ENCODE data around the gene TRIM62. TPM values are rescaled to one million over a fixed set of nuclear protein-coding genes. Genes with fewer than 3 reads are reported as not detected.

The TRIM62 gene
- total RNA-seq, 1 experiment from 2014 or later = 6.9 TPM

- H3K4me1 Mint-ChIP-seq = peaks cover 6 to 22% of the 10 kb centered on the region in 2 experiments
- peaks cover 0 to 1% (median 1%) of the 10 kb centered on the region in 3 experiments; a peak in 1 of 7 replicates for H3K36me3 Mint-ChIP-seq (ENCODE audit: insufficient read depth in 1 of 3, low read depth in 3 of 3)
- Histone ChIP-seq H3K27me3 (ENCODE audit: insufficient read depth, low read length) (no peaks in the 10 kb centered on the region), H3K79me2 (ENCODE audit: insufficient read depth, low read length) (no peaks in the 10 kb centered on the region), H3K27ac (ENCODE audit: insufficient read length, low read depth, low read length) (no peak overlapping the region), H3K56ac (ENCODE audit: insufficient read length, low read depth, low read length) (no peak overlapping the region), H3K4me1 (ENCODE audit: insufficient read depth, low read length) (no peaks in the 10 kb centered on the region), H2BK12ac (ENCODE audit: insufficient read length, low read depth, low read length) (no peak overlapping the region), H4K91ac (ENCODE audit: insufficient read length, low read depth, low read length) (no peak overlapping the region), H3K4me2 (ENCODE audit: insufficient read depth, insufficient read length, low read length) (no peak overlapping the region), H2AK5ac (ENCODE audit: insufficient read length, low read length) (no peak overlapping the region), H3K79me1 (ENCODE audit: insufficient read depth, low read depth, low read length, poor library complexity, severe bottlenecking) (no peaks in the 10 kb centered on the region), H3K4ac (ENCODE audit: low read depth, low read length) (no peak overlapping the region), H2BK120ac (ENCODE audit: low read depth, low read length, poor library complexity, severe bottlenecking) (no peak overlapping the region), H3T11ph (ENCODE audit: low read length) (no peak overlapping the region), H3K9me3 (ENCODE audit: control insufficient read depth, low read depth, low read length) (no peaks in the 10 kb centered on the region), H3K14ac (ENCODE audit: insufficient read depth, low read length) (no peak overlapping the region), H3K23me2 (ENCODE audit: insufficient read length, low read depth, low read length, poor library complexity, severe bottlenecking) (no peaks in the 10 kb centered on the region), H3K18ac (ENCODE audit: insufficient read length, low read depth, low read length) (no peak overlapping the region), H2BK15ac (ENCODE audit: low read depth, low read length) (no peak overlapping the region), H4K20me1 (ENCODE audit: control insufficient read depth, insufficient read depth, insufficient read length) (no peaks in the 10 kb centered on the region), H3K23ac (ENCODE audit: insufficient read length, low read depth, low read length) (no peak overlapping the region), H3K9ac (ENCODE audit: extremely low read depth, insufficient read length, low read length) (no peak overlapping the region), H2BK20ac (ENCODE audit: low read depth, low read length, poor library complexity, severe bottlenecking) (no peak overlapping the region), H2AFZ (ENCODE audit: low read length) (no peak overlapping the region), H2BK5ac (ENCODE audit: insufficient read length, low read length) (no peak overlapping the region), H4K8ac (replicated peaks; ENCODE audit: insufficient read length, low read depth, low read length) (no peak overlapping the region), H4K5ac (ENCODE audit: insufficient read length, low read depth, low read length) (no peak overlapping the region)
- peaks cover 10 to 13% of the 10 kb centered on the region in 2 experiments; a peak in 4 of 5 replicates for H3K9me3 Mint-ChIP-seq
- peaks cover 16% of the 10 kb centered on the region for H3K27me3 Mint-ChIP-seq (ENCODE audit: low read depth)
- DNase-seq = no peak
- no peak overlapping the region for H3K4me3 Mint-ChIP-seq
- no peak overlapping the region for H3K27ac Mint-ChIP-seq
- WGBS (ENCODE audit: extremely low coverage, insufficient read length, low lambda C conversion rate) = no CpG with 5 or more reads among the region's 1 CpG
- no peak for TF ChIP-seq CTCF (conservative IDR thresholded peaks at IDR 0.05)
Observed at GRCh38 chr1:33225586-33225985, 43.7 kb upstream of the TRIM62 start.

All from H9 (cell line).